GM21447 (cell line): Measurements from ENCODE around the gene ADCY5.

Experiments used
- ATAC-seq: cut with Tn5 transposase; IDR thresholded peaks from one replicate; pipeline ENCODE4 v1.9.1; 2021; ENCODE audit not compliant: unreplicated experiment

Gene ADCY5

DNA sequence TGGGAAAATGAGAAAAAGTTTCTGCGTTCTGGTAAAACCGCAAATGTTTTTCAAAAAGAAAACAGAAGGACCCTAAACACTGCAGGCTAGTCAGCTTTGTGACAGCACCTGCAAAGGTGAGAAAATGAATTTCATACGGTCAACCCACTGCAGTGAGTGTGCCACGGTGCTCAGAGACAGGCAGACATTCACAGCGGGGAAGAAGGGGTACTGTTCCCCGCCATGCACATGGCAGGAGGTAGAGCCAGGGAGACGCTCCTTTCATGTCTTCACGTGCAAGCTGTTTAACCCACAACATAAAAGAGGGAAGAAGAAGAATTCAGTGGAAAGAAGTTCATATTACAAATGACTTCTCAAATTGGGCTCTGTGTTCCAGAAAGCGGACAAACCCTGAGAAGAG lies 137.7 kb downstream of the ADCY5 start:
- ATAC-seq = no peak

GRCh38 chr3:123310741-123311140 lies 138.1 kb downstream of the ADCY5 start:
- ATAC-seq = no peak

- ATAC-seq = no peak
Measured at GRCh38 chr3:123310186-123310585, 138.7 kb downstream of the ADCY5 start.

- ATAC-seq = no peak
Measured at GRCh38 chr3:123307064-123307463, 141.8 kb downstream of the ADCY5 start.

DNA sequence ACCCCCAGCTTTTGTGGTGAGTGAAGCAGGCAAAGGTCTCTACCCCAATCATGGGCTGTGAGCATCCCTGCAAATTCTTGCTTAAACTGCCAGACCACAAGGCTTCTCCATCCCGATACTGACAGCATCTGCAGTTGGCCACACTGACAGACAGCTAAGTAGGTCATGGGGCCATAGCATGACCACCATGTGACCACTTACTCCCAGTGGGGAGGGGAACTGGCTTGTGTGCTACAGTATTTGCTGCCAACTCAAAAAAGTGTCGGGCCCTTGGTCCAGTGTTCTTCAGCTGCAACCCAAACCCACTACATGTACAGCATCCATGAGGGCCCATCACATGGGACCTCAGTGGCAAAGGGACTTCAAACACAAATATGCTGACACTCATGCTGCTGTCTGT lies 143.7 kb downstream of the ADCY5 start:
- no peak for ATAC-seq

GRCh38 chr3:123303976-123304560 lies 144.8 kb downstream of the ADCY5 start:
- ATAC-seq = no peak

DNA sequence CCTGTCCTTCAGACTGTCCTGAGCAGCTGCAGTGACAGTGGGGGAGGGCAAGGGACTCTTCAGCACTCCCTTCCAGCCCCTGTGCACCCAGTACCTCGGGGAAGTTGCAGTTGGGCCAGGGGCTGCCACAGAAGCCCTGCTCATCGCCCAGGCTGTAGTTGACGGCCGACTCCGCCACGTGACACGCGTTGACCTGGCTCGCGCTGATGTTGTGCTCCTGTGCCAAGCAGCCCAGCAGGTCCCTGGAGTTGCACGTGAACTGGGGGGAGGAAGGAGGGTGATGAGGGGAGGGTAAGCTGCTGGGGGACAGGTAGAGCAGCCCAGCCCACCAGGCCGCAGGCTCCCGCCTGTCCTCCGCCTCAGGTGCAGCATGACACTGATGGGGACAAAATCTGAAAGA lies 145.9 kb downstream of the ADCY5 start:
- ATAC-seq = no peak

GRCh38 chr3:123301331-123302184 lies 147.3 kb downstream of the ADCY5 start:
- no peak for ATAC-seq

DNA sequence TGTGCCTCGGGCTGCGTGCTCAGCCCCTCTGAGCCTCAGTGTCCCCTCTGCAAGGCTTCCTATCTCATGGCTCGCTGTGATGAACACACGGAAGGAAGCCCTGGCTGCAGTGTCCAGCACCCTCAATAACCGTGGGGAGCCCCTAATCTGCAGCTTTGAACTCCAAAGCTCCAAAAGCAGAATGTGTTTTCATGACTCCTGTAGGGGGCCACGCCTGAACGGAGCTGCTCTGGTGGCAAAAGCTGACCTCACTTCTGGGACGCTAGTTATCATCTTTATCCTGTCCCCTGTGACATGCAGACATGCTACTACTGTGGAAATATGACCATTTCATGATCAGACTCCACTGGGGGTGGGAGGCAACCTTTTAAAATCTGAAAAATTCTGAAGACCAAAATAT lies 148.3 kb downstream of the ADCY5 start:
- ATAC-seq = no peak

GRCh38 chr3:123300056-123300455 lies 148.8 kb downstream of the ADCY5 start:
- ATAC-seq = no peak

GRCh38 chr3:123299581-123299980 lies 149.3 kb downstream of the ADCY5 start:
- no peak for ATAC-seq

- ATAC-seq = no peak
Measured at GRCh38 chr3:123298903-123299302, 150.0 kb downstream of the ADCY5 start.

DNA sequence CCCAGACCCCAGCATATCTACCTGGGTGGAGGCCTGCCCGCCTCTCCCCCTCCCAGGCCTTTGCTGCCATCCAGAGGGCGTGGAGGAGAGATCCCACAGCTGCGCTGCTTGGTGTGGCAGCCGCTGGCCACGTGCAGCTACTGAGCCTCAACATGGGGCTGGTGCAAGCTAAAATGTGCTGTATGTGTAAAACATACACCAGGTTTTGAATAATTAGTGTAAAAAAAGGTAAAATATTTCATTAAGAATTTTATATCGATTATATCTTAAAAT lies 151.3 kb downstream of the ADCY5 start:
- ATAC-seq = no peak

GRCh38 chr3:123296836-123297626 lies 151.9 kb downstream of the ADCY5 start:
- no peak for ATAC-seq

DNA sequence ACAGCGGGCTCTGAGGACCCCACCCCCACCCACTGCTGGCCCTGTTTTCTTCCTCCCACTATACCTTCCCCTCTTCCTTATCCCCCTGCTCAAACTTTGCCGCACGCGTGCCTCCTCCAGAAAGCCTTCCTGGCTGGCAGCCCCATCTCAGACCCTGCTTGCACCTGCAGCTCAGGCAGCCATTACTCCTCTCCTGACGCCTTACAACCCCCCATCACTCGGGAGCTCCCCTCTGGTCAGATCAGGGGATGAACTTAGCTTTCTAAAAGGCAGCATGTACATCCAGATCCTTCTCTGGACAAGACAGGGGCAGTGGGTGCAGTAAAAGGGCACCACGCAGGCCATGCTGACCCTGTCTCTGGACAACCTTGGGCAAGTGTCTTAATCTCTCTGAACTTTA lies 152.6 kb downstream of the ADCY5 start:
- no peak for ATAC-seq

- no peak for ATAC-seq
Measured at GRCh38 chr3:123295901-123296250, 153.0 kb downstream of the ADCY5 start.

DNA sequence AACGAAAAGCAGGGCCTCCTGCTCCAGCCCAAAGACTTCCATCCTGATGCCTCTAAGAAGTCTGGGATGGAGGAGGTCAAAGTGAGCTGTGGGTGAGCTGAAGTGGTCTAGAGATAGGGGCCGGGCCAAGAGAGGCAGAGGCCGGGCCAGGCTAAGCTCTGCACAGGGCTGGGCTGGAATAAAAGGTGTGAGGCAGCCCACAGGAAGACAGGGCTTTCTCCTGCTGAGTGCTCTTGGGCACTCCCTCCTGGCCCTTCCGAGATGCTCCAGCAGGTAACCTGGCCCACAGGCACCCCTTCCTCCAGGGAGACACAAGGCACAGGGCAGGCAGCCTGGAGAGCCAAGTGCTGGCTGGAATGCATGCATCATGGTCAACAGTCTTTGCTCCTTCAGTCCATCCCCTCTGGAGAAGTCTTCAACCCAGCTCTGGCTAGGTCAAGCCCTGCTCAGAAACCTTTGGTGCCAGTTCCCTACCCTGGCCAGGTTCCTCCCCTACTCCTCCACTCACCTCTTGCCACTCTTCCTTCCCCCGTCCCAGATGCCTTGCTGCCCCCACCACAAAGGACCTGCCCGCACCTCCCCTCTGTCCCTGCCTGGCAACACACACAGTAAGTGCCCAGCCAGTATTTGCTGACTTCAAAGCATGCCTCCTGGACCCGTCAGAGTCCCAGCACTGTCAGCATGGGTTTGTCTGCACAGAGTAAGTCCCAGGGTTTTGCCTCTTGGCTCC lies 153.6 kb downstream of the ADCY5 start:
- ATAC-seq = no peak

- ATAC-seq = no peak
Measured at GRCh38 chr3:123294296-123294938, 154.5 kb downstream of the ADCY5 start.

DNA sequence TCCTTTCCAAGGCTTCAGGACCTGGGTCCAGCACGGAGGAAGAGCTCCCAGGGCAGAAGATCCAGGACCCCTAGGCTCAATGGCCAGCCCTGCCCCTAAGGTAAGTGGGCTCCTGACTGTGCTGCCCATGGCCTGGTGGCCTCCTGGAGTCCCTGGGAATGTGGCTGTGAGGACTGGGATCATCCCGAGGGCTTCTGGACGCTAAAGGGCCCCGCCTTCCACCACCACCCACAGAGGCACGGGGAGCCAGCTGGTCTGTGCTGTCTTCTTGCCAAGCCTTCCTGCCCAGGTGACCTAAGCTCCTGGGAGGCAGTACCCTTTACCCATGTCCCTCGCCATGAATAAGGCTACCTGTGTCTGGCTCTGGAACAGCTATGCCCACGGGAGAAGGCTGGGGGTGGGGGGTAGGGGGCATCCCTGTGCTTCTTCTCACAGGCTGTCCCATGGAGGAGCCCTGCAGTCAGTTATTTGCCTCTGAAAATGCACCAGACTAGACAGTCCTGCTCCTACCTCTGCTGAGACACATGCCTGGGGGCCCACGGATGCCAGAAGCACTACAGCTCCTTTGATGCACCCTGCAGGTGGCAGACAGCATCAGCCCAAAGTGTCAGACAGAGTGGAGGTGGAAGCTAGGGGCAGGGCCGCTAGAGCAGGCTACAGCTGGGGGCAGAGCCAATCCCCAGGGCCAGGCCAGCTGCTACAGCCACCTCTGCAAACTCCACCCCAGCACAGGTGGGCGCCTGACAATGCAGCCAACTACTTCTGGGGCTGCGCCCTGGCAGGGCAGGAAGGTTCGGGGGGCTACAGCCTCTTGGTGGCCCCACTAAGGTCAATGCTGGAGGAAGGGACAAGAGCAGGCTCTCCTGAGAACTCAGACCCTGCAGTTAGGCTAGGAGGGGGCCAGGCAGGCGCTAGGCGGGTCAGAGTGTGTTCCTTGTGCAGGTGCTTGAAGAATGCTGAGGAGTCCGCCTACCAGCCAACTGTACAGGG lies 156.3 kb downstream of the ADCY5 start:
- no peak for ATAC-seq

GRCh38 chr3:123291404-123291803 lies 157.5 kb downstream of the ADCY5 start:
- ATAC-seq = no peak
